Central memory CD8-positive, alpha-beta T cell (primary cell): ENCODE results near the gene C3orf70.

Source experiments
- ATAC-seq: fragments of 150-1000 bp; cut with Tn5 transposase; replicated peaks from 2 replicates; pipeline ENCODE4 v1.10.0; 2022; ENCODE audit warnings: mild to moderate bottlenecking, moderate FRiP score, moderate number of reproducible peaks; ENCODE audit not compliant: poor library complexity, severe bottlenecking; ENCODE audit errors: extremely low read depth
- DNase-seq, 2 donors: peaks; one replicate each; pipeline ENCODE4 v3.0.0; 2021; ENCODE audit warnings: low spot score in 2 of 2
- H3K27ac Mint-ChIP-seq: one replicate; pipeline ENCODE4 v1.8.0; 2022; ENCODE audit warnings: low read depth, mild to moderate bottlenecking, moderate library complexity, mixed read lengths
- H3K27me3 Mint-ChIP-seq: one replicate; pipeline ENCODE4 v1.8.0; 2022; ENCODE audit warnings: mixed read lengths
- H3K36me3 Mint-ChIP-seq: one replicate; pipeline ENCODE4 v1.8.0; 2022; ENCODE audit warnings: mild to moderate bottlenecking, moderate library complexity, mixed read lengths; ENCODE audit not compliant: insufficient read depth
- H3K4me1 Mint-ChIP-seq: one replicate; pipeline ENCODE4 v1.8.0; 2022; ENCODE audit warnings: mixed read lengths
- H3K4me3 Mint-ChIP-seq: one replicate; pipeline ENCODE4 v1.8.0; 2022; ENCODE audit warnings: mild to moderate bottlenecking, moderate library complexity, mixed read lengths
- H3K9me3 Mint-ChIP-seq: one replicate; pipeline ENCODE4 v1.8.0; 2022; ENCODE audit warnings: mixed read lengths

Gene C3orf70

GRCh38 chr3:185152410-185153170 is at the start of gene C3orf70:
C3orf70 (minus strand) TSS chr3:185153060; CDS start chr3:185152823, 237 bp downstream.
- Mint-ChIP-seq H3K36me3 (no peaks in the 10 kb centered on the region), H3K27ac (no peak within 1 kb of the TSS), H3K9me3 (no peaks in the 10 kb centered on the region), H3K4me1 (peaks cover 5% of the 10 kb centered on the region), H3K4me3 (no peak within 1 kb of the TSS), H3K27me3 (peaks cover 24% of the 10 kb centered on the region)
- ATAC-seq (peak; percentile 36), DNase-seq (no peak)

GRCh38 chr3:185200639-185201038 is 47.8 kb upstream of the C3orf70 start:
- ATAC-seq (no peak), DNase-seq (no peak)
- Mint-ChIP-seq H3K36me3 (peaks cover 5% of the 10 kb centered on the region), H3K9me3 (no peaks in the 10 kb centered on the region), H3K4me3 (no peak overlapping the region), H3K4me1 (no peaks in the 10 kb centered on the region), H3K27ac (no peak overlapping the region), H3K27me3 (no peaks in the 10 kb centered on the region)

GRCh38 chr3:185199671-185200070 is 46.8 kb upstream of the C3orf70 start:
- ATAC-seq, result no peak
- H3K9me3 Mint-ChIP-seq, result no peaks in the 10 kb centered on the region
- no peak overlapping the region for H3K4me3 Mint-ChIP-seq
- H3K4me1 Mint-ChIP-seq, result no peaks in the 10 kb centered on the region
- H3K27me3 Mint-ChIP-seq, result no peaks in the 10 kb centered on the region
- peaks cover 5% of the 10 kb centered on the region for H3K36me3 Mint-ChIP-seq
- no peak overlapping the region for H3K27ac Mint-ChIP-seq
- DNase-seq, result no peak

GRCh38 chr3:185199206-185199605 is 46.3 kb upstream of the C3orf70 start:
- H3K4me1 Mint-ChIP-seq, result no peaks in the 10 kb centered on the region
- DNase-seq, result no peak
- no peak for ATAC-seq
- H3K27me3 Mint-ChIP-seq, result no peaks in the 10 kb centered on the region
- H3K9me3 Mint-ChIP-seq, result no peaks in the 10 kb centered on the region
- no peak overlapping the region for H3K4me3 Mint-ChIP-seq
- peaks cover 2% of the 10 kb centered on the region for H3K36me3 Mint-ChIP-seq
- no peak overlapping the region for H3K27ac Mint-ChIP-seq

- H3K4me3 Mint-ChIP-seq, result no peak overlapping the region
- DNase-seq (no peak), ATAC-seq (no peak)
- H3K27ac Mint-ChIP-seq, result no peak overlapping the region
- H3K27me3 Mint-ChIP-seq, result peaks cover 9% of the 10 kb centered on the region
- H3K4me1 Mint-ChIP-seq, result no peaks in the 10 kb centered on the region
- no peaks in the 10 kb centered on the region for H3K9me3 Mint-ChIP-seq
- H3K36me3 Mint-ChIP-seq, result no peaks in the 10 kb centered on the region
These were observed 44.2 kb upstream of the C3orf70 start for GRCh38 chr3:185197068-185197467.

GRCh38 chr3:185195652-185196051 is 42.8 kb upstream of the C3orf70 start:
- Mint-ChIP-seq H3K4me3 (no peak overlapping the region), H3K9me3 (no peaks in the 10 kb centered on the region), H3K27ac (no peak overlapping the region), H3K4me1 (no peaks in the 10 kb centered on the region), H3K27me3 (peaks cover 9% of the 10 kb centered on the region), H3K36me3 (no peaks in the 10 kb centered on the region)
- ATAC-seq (no peak), DNase-seq (no peak)

GRCh38 chr3:185188816-185189215 is 36.0 kb upstream of the C3orf70 start:
- no peak overlapping the region for H3K4me3 Mint-ChIP-seq
- ATAC-seq (no peak), DNase-seq (no peak)
- no peaks in the 10 kb centered on the region for H3K4me1 Mint-ChIP-seq
- H3K36me3 Mint-ChIP-seq, result no peaks in the 10 kb centered on the region
- no peak overlapping the region for H3K27ac Mint-ChIP-seq
- peaks cover 9% of the 10 kb centered on the region for H3K27me3 Mint-ChIP-seq
- no peaks in the 10 kb centered on the region for H3K9me3 Mint-ChIP-seq

- Mint-ChIP-seq H3K27ac (no peak overlapping the region), H3K4me3 (no peak overlapping the region), H3K4me1 (no peaks in the 10 kb centered on the region), H3K9me3 (no peaks in the 10 kb centered on the region), H3K27me3 (no peaks in the 10 kb centered on the region), H3K36me3 (no peaks in the 10 kb centered on the region)
- ATAC-seq, result no peak
- no peak for DNase-seq
These were observed 34.5 kb upstream of the C3orf70 start for GRCh38 chr3:185187391-185187790.

- no peak overlapping the region for H3K4me3 Mint-ChIP-seq
- DNase-seq (no peak), ATAC-seq (no peak)
- H3K4me1 Mint-ChIP-seq, result no peaks in the 10 kb centered on the region
- peaks cover 8% of the 10 kb centered on the region for H3K27me3 Mint-ChIP-seq
- no peaks in the 10 kb centered on the region for H3K36me3 Mint-ChIP-seq
- no peaks in the 10 kb centered on the region for H3K9me3 Mint-ChIP-seq
- no peak overlapping the region for H3K27ac Mint-ChIP-seq
These were observed 24.0 kb upstream of the C3orf70 start for GRCh38 chr3:185176750-185177359.

GRCh38 chr3:185175370-185175987 is 22.6 kb upstream of the C3orf70 start:
- Mint-ChIP-seq H3K9me3 (no peaks in the 10 kb centered on the region), H3K36me3 (no peaks in the 10 kb centered on the region), H3K4me3 (no peak overlapping the region), H3K4me1 (no peaks in the 10 kb centered on the region), H3K27me3 (peaks cover 8% of the 10 kb centered on the region), H3K27ac (no peak overlapping the region)
- DNase-seq, result no peak
- ATAC-seq, result no peak

- no peak overlapping the region for H3K4me3 Mint-ChIP-seq
These were observed 19.5 kb upstream of the C3orf70 start for GRCh38 chr3:185172086-185173049.

More at GRCh38 chr3:185172086-185173049, 19.5 kb upstream of the C3orf70 start:
- Mint-ChIP-seq H3K4me1 (no peaks in the 10 kb centered on the region), H3K27ac (no peak overlapping the region), H3K27me3 (peaks cover 19% of the 10 kb centered on the region), H3K9me3 (no peaks in the 10 kb centered on the region), H3K36me3 (no peaks in the 10 kb centered on the region)
- DNase-seq (no peak), ATAC-seq (no peak)
